ENCODE data around the gene CRYBG1.

The CRYBG1 gene

DNA sequence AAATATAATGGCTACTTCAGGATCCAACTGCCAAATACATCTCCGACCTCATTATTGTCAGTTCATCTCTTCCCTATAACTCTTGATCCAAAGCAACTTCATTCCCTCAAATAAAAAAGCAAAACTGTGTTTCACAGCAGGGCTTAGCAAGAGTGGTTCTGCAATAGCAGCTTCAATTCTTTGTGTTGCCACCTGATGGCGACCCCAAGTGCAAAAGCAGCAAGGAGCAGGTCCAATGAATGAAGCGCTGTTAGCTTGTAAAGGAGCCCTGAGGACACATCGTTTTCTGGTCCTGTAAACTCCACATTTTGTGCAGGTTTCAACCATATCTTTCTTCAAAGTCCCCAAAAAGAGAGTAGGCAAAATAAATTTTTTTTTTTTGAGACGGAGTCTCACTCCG is 249.2 kb downstream of the CRYBG1 start:
- peak; percentile 34 for DNase-seq

DNA sequence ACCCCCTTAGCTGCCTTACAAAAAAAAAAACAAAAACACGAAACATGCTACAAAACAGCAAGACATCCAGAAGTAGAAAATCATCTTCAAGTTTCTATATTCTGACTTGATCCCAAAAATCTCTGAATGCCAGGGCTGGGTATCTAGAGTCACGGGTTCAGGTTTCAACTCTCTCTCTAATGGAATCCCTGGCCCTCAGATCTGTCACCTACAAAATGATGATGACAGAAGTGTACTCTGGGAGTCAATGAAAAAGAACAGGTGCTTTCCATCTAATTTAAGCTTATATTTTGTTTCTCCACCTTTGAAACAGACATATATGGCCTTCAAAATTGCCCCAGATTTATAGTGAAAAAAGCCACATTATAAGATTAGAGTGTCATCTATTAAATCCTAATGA is 250.5 kb downstream of the CRYBG1 start:
- DNase-seq = no peak

- no peak for DNase-seq
These were observed 252.3 kb downstream of the CRYBG1 start for GRCh38 chr6:106612671-106613416.

DNA sequence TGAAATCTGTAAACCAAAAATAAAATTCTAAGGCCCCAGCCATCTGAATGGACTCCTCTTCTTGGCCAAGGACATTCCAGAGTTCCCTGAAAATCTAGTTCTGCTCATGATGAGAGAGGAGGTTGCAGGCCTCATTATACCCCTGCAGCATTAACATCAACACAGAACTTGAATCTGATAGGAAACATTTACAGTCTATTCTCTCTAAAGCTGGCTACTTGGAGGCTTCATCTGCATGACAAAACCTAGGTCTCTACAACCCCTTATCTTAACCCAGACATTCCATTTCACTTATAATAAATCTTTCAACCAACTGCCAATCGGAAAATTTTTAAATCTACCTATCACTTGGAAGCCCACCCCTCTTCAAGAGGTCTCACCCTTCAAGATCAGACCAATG is 253.1 kb downstream of the CRYBG1 start:
- DNase-seq = no peak

DNA sequence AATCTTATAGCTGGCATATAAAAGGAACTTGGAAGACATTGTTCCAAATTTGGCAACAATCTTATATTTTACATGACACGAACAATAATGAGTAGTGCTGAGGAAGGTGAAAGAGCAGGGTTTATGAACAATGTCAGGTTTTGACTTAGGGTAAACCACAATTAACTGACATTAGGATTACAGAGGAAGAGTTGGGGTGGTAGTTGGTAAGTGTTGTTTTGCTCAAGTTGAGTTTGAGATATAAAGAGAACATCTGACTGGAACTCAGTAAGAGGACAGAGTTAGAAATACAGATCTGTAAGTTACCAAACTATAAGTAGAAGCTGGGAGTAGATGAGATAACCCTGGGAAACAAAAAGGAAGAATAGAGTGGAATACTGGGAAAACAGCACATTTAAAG is 253.6 kb downstream of the CRYBG1 start:
- DNase-seq = no peak

- no peak for DNase-seq
These were observed 254.2 kb downstream of the CRYBG1 start for GRCh38 chr6:106614592-106615257.

DNA sequence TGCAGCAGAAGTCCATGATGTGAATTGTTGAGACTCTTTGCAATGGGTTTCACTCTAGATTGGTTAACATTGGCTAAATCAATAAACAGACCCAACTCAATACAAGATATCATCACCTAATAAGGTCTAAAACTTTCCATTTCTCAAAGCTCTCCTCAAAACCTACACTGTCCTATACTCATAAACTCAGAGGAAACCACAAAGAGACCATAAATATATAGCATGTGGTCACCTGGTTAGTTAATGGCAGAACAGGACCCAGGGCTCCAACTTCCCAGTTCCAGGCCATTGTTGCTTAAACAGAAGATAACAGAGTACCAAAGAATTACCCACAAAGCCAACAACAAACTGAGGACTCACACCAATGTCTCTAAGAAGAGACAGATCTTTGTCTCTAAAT is 256.8 kb downstream of the CRYBG1 start:
- no peak for DNase-seq

DNA sequence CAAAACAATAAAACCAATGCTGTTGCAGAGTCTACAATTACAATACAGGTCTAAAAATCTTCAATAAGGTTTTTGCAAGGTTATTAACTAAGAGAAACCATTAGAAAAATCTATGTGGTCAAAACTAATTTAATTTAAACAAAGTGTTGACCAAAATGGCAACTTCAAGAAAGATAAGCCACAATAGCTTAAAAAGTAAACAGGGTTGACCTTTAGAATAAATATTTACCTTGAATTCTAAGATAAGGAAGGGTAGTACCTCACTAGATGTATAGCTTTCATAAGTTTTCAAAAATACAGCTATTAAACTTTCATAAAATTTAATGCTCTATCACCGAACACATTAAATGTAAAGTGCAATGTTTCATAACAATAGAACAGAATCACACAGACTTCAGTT is 257.3 kb downstream of the CRYBG1 start:
- DNase-seq = no peak

- no peak for DNase-seq
These were observed 257.8 kb downstream of the CRYBG1 start for GRCh38 chr6:106618324-106618723.

- DNase-seq = no peak
These were observed 258.7 kb downstream of the CRYBG1 start for GRCh38 chr6:106619223-106619622.

GRCh38 chr6:106620931-106621672 is 260.6 kb downstream of the CRYBG1 start:
- DNase-seq = no peak

Data from activated CD4-positive, alpha-beta T cell treated with anti-CD3 and anti-CD28 coated beads for 48 hours (primary cell).